Fibroblast of skin of back (primary cell): Measurements from ENCODE around the gene METTL13.
"Not testable (repeated sequence)": the region's sequence is repeated elsewhere in the genome, so short reads cannot be mapped to it uniquely, and the experiment has no call there.

Experiments
- DNase-seq: peaks from one replicate; pipeline ENCODE4 v3.0.0-alpha.2; 2013

The METTL13 gene

GRCh38 chr1:171769171-171769570 is 12.3 kb upstream of the METTL13 start:
- no peak for DNase-seq

DNA sequence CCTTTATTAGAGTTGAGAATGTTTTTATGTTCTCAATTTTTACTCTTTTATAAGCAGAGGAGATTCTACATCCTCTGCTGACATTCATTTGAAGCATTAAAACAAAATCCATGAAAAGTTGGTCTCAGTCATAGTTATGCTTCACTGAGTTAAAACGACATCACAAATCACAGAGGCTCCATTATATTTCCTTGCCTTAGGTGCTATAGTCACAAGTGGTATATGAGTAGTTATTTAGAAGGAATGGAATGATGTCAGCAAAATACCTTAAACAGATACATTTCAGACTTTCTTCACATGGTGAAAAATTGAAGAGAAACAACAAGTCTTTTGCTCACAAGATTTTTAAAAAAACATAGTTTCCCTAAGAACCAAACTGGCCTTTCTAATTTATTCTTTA is 11.7 kb upstream of the METTL13 start:
- DNase-seq, result no peak

GRCh38 chr1:171772312-171772711 is 9.1 kb upstream of the METTL13 start:
- no peak for DNase-seq

DNA sequence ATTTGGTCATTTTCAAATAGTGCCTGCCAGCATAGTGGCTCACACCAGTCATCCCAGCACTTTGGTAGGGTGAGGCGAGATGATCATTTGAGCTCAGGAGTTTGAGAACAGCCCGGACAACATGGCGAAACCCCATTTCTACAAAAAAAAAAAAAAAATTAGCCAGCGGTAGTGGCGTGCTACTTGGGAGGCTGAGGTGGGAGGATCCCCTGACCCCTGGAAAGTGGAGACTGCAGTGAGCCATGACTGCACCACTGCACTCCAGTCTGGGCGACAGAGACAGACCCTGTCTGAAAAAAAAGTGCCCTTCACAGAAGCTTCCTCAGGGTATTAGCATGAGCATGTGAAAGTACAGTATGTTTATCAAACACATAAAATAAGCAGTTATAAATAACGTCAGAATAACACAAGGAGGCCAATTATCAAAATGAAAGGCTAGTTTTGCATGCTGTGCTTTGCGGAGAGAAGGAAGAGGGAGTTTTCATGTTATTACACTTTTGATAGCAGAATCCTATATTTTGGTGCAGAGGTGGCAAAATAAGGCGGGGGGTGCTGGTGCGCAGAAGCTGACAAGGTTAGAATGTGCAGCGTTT is 781 bp upstream of the METTL13 start:
- no peak for DNase-seq

DNA sequence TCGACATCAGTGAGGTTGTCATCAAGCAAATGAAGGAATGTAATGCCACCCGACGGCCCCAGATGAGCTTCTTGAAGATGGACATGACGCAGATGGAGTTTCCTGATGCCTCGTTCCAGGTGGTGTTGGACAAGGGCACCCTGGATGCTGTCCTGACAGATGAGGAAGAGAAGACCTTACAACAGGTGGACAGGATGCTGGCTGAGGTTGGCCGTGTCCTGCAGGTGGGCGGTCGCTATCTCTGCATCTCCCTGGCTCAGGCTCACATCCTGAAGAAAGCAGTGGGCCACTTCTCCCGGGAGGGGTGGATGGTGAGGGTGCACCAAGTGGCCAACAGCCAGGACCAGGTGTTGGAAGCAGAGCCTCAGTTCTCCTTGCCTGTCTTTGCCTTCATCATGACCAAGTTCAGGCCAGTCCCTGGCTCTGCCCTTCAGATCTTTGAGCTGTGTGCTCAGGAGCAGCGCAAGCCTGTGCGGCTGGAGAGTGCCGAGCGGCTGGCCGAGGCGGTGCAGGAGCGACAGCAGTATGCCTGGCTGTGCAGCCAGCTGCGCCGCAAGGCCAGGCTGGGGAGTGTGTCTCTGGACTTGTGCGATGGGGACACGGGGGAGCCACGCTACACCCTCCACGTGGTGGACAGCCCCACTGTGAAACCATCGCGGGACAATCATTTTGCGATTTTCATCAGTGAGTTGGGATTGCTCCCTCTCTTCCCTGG is 2.5 kb downstream of the METTL13 start:
- no peak for DNase-seq

- DNase-seq, result no peak
Measured at GRCh38 chr1:171784784-171785183, 3.3 kb downstream of the METTL13 start.

- no peak for DNase-seq
Measured at GRCh38 chr1:171785766-171786165, 4.3 kb downstream of the METTL13 start.

DNA sequence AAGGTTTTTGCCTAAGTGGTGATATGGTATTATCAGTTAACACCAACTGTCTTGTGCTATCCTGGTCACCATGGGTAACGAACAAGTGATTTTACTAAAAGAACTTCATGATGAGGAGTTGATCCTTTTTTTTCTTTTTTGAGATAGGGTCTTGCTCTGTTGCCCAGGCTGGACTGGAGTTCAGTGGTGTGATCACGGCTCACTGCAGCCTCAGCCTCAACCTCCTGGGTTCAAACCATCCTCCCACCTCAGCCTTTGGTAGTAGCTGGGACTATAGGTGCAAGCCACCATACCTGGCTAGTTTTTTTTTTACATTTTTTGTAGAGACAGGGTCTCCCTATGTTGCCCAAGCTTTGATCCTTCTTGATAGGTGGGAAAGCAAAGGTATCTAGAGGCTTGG is 5.1 kb downstream of the METTL13 start:
- no peak for DNase-seq

DNA sequence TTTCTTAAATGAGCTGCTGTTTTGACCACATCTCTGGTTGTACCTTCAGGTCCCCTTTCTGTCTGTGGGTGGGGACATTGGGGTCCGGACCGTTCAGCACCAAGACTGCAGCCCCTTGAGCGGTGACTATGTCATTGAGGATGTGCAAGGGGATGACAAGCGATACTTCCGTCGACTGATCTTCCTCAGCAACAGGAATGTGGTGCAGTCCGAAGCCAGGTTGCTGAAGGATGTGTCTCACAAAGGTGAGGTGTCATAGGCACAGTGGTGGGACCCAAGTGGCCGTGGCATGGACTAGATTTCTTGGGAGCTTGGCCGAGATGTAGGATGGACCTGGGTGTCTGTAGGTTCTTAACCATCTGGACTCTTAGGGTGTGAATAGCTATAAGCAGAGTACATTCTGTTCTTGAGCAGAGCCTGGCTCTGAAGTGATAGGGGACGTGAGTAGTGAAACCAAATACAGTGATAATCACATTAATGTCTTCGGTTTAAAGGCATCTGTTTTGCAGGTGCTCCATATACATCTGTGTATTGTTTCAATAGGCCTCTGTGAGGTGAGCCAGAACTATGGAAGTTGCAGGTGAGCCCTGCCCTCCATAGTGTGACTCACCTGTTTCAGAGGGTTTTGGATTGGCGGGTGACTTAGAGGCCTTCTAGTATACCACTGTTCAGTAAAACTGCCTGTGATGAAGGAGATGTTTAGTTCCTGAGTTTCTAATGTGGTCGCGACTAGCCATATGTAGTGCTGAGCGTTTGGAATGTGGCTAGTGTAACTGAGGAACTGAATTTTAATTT is 6.4 kb downstream of the METTL13 start:
- DNase-seq, result no peak

GRCh38 chr1:171788696-171789095 is 7.2 kb downstream of the METTL13 start:
- DNase-seq, result peak; percentile 51

- no peak for DNase-seq
Measured at GRCh38 chr1:171790318-171790717, 8.9 kb downstream of the METTL13 start.

GRCh38 chr1:171792656-171793369 is 11.4 kb downstream of the METTL13 start:
- no peak for DNase-seq

DNA sequence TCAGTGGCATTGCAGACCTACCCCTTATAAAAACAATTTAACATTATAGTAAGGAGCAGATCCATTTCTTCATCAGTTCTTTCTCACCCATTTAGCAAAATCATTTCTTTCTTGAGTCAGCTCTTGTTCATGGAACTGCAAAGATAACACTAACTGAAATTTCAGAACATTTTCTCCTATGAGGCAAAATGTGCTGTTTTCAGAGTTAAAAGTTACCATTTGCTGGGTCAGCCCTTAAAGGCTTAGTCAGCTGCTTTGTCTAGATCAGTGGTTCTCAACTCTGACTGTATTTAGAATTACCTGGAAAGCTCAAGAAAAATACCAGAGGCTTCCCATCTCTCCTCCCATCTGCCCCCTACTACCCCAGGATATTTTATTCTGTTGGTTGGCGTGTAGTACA is 12.2 kb downstream of the METTL13 start:
- DNase-seq, result peak; percentile 19

DNA sequence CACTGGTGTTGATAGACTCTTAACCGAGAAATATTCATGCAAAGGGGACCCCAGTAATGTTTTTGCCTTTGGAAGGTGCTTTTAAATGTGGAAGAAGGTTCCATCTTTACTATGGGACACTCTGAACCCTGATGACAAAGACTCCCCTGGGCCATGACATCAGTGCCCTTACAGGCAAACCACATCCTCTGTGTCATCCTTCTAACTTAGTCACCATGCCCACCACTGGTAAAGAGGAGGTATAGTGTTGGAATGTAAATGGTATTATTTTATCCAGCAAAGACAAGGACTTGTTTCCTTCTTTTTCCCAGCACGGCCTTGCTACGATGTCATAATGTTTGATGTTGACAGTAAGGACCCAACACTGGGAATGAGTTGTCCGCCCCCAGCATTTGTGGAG is 12.6 kb downstream of the METTL13 start:
- DNase-seq, result peak; percentile 95

- DNase-seq, result no peak
Measured at GRCh38 chr1:171796592-171796991, 15.1 kb downstream of the METTL13 start.

GRCh38 chr1:171798311-171798710 is 16.9 kb downstream of the METTL13 start:
- no peak for DNase-seq

DNA sequence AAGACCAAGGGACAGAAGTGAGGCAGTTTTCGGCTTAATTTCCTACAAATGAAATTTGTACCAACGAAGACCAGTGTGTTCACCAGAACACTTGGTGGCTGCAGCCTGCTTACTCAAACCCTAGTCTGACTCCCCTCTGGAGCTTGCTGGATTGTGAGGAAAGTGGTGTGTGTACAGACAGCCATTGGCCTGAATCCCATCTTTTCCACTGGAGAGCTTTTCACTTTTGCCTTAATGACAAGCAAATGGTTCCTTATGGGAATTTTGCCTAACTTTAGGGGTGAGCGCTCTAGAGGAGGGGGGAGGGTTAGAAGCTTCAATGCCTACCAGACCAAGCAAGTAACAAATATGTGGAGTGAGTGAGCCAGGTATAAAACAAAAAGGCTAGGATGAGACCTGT is 17.3 kb downstream of the METTL13 start:
- DNase-seq, result no peak

DNA sequence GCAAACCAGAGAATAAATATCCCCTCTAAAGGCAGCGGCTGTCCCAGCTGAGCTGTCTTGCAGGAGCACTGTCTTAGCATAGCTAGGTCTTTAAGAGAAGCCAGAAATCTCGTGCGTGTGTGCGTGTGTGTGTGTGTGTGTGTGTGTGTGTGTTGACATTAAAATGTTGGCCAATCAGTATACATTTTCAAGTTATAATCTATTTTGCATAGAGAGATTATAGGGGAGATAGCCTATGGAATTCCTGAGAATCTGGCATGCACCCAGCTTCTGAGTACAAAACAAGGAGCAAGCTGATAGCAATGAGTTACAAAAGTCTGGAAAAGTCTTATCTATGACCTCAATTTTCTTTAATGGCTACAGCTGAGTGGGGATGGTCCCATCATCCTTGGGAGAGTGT is 17.7 kb downstream of the METTL13 start:
- DNase-seq, result no peak

DNA sequence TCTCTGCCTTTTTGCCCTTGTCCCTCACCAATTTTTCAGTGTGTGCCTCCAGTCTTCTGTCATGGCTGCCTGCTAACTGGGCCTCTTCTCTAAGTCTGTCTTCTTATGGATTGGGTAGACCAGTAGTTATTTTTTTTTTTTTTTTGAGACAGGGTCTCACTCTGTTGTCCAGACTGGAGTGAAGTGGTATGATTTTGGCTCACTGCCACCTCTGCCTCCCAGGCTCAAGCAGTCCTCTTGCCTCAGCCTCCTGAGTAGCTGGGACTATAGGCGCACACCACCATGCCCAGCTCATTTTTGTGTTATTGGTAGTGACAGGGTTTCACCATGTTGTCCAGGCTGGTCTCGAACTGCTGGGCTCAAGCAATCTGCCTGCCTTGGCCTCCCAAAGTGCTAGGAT is 18.2 kb downstream of the METTL13 start:
- not testable (repeated sequence) for DNase-seq

DNA sequence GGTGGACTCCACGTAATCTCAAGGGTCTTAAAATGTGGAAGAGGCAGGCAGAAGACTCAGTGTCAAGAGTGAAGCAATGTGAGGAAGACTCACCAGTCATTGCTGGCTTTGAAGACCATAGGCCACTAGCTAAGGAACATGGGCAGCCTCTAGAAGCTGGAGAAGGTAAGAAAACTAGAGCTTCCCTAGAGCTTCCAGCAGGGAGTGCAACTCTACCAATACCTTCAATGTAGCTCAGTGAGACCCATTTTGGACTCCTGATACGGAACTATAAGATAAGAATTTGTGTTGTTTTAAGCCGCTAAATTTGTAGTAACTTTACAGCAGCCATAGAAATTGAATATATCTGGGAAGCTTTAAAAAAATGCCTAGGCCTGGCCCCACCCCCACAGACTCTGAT is 18.9 kb downstream of the METTL13 start:
- no peak for DNase-seq

- DNase-seq, result no peak
Measured at GRCh38 chr1:171800851-171801250, 19.4 kb downstream of the METTL13 start.

- peak; percentile 50 for DNase-seq
Measured at GRCh38 chr1:171801487-171801891, 20.0 kb downstream of the METTL13 start.

DNA sequence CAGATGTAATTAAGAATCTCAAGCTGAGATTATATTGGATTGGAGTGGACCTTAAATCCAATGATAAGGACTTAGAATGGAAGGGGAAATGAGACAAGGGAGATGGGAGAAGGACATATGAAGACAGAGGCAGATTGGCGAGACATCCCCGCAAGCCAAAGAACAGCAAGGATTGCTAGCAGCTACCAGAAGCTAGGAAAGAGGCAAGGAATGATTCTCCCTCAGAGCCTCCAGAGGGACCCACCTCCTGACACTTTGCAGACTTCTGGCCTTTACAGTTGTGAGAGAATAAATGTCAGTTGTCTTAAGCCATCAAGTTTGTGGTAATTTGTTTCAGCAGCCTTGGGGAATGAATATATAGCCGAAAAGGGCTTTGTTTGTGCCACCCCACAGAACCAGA is 20.7 kb downstream of the METTL13 start:
- DNase-seq, result no peak
